ENCODE data around the gene SDHAF4. TPM values are rescaled to one million over a fixed set of nuclear protein-coding genes. Genes with fewer than 3 reads are reported as not detected.
A peak's percentile ranks its signal among the peaks of the same experiment; 100 is the strongest.

SDHAF4 gene
- total and polyA plus RNA-seq, 2 donors (not counting 1 experiment from before 2014, with no cell fraction given): 2.7 to 9.2 TPM

GRCh38 chr6:70547313-70547712 is 19.4 kb upstream of the SDHAF4 start:
- peak; percentile 17 to 24 for DNase-seq (ENCODE audit: low read depth in 2 of 2)
- Histone ChIP-seq H3K4me3 (replicated peaks in 1 of 4; ENCODE audit: control extremely low read depth in 1 of 4, insufficient read depth in 1 of 4, low read depth in 3 of 4, low read length in 4 of 4) (no peak overlapping the region), H2AFZ (ENCODE audit: low read length) (no peak overlapping the region), H3K27ac (ENCODE audit: insufficient read depth, low read length) (no peak overlapping the region), H3K36me3 (ENCODE audit: control insufficient read depth, insufficient read depth, low read length) (no peaks in the 10 kb centered on the region), H3K4me1 (ENCODE audit: control insufficient read depth, extremely low read depth, insufficient read depth, low read length) (no peaks in the 10 kb centered on the region), H3K4me2 (ENCODE audit: extremely low read depth, insufficient read depth, low read length) (no peak overlapping the region), H3K27me3 (ENCODE audit: control insufficient read depth, insufficient read depth, low read length) (no peaks in the 10 kb centered on the region), H4K20me1 (ENCODE audit: control insufficient read depth, extremely low read depth, insufficient read depth, low read length) (no peaks in the 10 kb centered on the region), H3K9me3 (ENCODE audit: control insufficient read depth, insufficient read depth, low read depth, low read length) (no peaks in the 10 kb centered on the region), H3K9ac (ENCODE audit: insufficient read depth, low read length) (no peak overlapping the region), H3K79me2 (ENCODE audit: control insufficient read depth, insufficient read depth, low read length) (no peaks in the 10 kb centered on the region)
- TF ChIP-seq CTCF (conservative IDR thresholded peaks at IDR 0.05 in 1 of 2, IDR thresholded peaks at IDR 0.05 in 1 of 2; ENCODE audit: low read depth in 1 of 2, low read length in 2 of 2) (peak; percentile 41 to 45), EZH2 (IDR thresholded peaks at IDR 0.05; ENCODE audit: low read length, missing control alignments) (no peak)

- no peak overlapping the region for H2AFZ ChIP-seq (ENCODE audit: low read length)
- TF ChIP-seq EZH2 (IDR thresholded peaks at IDR 0.05; ENCODE audit: low read length, missing control alignments) (no peak), CTCF (conservative IDR thresholded peaks at IDR 0.05 in 1 of 2, IDR thresholded peaks at IDR 0.05 in 1 of 2; ENCODE audit: low read depth in 1 of 2, low read length in 2 of 2) (no peak)
- no peaks in the 10 kb centered on the region for H4K20me1 ChIP-seq (ENCODE audit: control insufficient read depth, extremely low read depth, insufficient read depth, low read length)
- H3K4me3 ChIP-seq (replicated peaks in 1 of 4; ENCODE audit: control extremely low read depth in 1 of 4, insufficient read depth in 1 of 4, low read depth in 3 of 4, low read length in 4 of 4): no peak overlapping the region
- H3K27me3 ChIP-seq (ENCODE audit: control insufficient read depth, insufficient read depth, low read length): no peaks in the 10 kb centered on the region
- no peaks in the 10 kb centered on the region for H3K79me2 ChIP-seq (ENCODE audit: control insufficient read depth, insufficient read depth, low read length)
- DNase-seq (ENCODE audit: low read depth in 2 of 2): no peak
- H3K36me3 ChIP-seq (ENCODE audit: control insufficient read depth, insufficient read depth, low read length): no peaks in the 10 kb centered on the region
- H3K27ac ChIP-seq (ENCODE audit: insufficient read depth, low read length): no peak overlapping the region
- H3K9me3 ChIP-seq (ENCODE audit: control insufficient read depth, insufficient read depth, low read depth, low read length): no peaks in the 10 kb centered on the region
- no peaks in the 10 kb centered on the region for H3K4me1 ChIP-seq (ENCODE audit: control insufficient read depth, extremely low read depth, insufficient read depth, low read length)
- no peak overlapping the region for H3K9ac ChIP-seq (ENCODE audit: insufficient read depth, low read length)
- H3K4me2 ChIP-seq (ENCODE audit: extremely low read depth, insufficient read depth, low read length): no peak overlapping the region
Measured at GRCh38 chr6:70547905-70548304, 18.8 kb upstream of the SDHAF4 start.

- H3K4me2 ChIP-seq (ENCODE audit: extremely low read depth, insufficient read depth, low read length): no peak overlapping the region
Measured at GRCh38 chr6:70549327-70549726, 17.4 kb upstream of the SDHAF4 start.

More at GRCh38 chr6:70549327-70549726, 17.4 kb upstream of the SDHAF4 start:
- Histone ChIP-seq H3K9ac (ENCODE audit: insufficient read depth, low read length) (no peak overlapping the region), H3K79me2 (ENCODE audit: control insufficient read depth, insufficient read depth, low read length) (no peaks in the 10 kb centered on the region), H3K4me1 (ENCODE audit: control insufficient read depth, extremely low read depth, insufficient read depth, low read length) (no peaks in the 10 kb centered on the region), H4K20me1 (ENCODE audit: control insufficient read depth, extremely low read depth, insufficient read depth, low read length) (no peaks in the 10 kb centered on the region), H3K27me3 (ENCODE audit: control insufficient read depth, insufficient read depth, low read length) (no peaks in the 10 kb centered on the region), H2AFZ (ENCODE audit: low read length) (no peak overlapping the region), H3K4me3 (replicated peaks in 1 of 4; ENCODE audit: control extremely low read depth in 1 of 4, insufficient read depth in 1 of 4, low read depth in 3 of 4, low read length in 4 of 4) (no peak overlapping the region), H3K9me3 (ENCODE audit: control insufficient read depth, insufficient read depth, low read depth, low read length) (no peaks in the 10 kb centered on the region), H3K36me3 (ENCODE audit: control insufficient read depth, insufficient read depth, low read length) (no peaks in the 10 kb centered on the region), H3K27ac (ENCODE audit: insufficient read depth, low read length) (no peak overlapping the region)
- TF ChIP-seq CTCF (conservative IDR thresholded peaks at IDR 0.05 in 1 of 2, IDR thresholded peaks at IDR 0.05 in 1 of 2; ENCODE audit: low read depth in 1 of 2, low read length in 2 of 2) (no peak), EZH2 (IDR thresholded peaks at IDR 0.05; ENCODE audit: low read length, missing control alignments) (no peak)
- DNase-seq (ENCODE audit: low read depth in 2 of 2): no peak
